ENCODE results near the gene PLA2G15.

PLA2G15 gene

DNA sequence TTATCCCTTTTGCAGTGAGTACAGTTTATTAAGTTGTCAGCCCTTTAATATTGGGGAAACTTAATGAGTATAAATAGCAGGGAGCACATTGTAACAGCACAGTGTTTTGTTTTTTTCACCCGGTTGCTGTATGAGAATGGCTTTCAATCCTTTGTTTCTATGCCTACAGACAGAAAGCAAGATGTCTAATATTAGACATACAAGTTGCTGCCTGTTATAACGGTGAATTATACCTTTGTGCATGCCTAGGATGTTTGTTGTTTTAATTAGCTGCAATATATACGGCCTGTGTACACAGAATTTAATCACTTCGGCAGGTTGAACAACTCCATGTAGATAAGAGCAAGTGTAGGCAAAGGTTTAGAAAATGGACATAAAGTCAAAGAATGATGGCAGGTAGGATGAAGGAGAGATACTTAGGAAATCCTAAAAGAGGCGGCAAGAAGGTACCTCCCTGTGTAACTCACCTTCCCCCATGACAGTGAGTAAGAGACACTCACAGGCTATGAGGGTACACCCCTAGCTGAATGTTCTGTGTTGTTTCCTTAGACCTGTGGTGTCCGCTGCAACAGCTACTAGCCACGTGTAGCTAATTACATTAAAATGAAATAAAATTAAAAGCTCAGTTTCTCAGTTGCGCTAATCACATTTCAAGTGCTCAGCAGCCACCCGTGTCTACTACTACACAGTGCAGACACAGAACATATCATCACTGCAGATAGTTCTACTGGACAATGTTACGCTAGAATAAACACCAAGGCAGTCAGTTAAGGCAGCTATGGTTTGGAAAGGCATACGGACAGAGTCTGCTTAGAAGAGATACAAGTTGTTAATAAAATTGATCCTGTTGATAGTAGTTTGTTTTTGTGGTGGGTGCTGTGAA is 54.6 kb downstream of the PLA2G15 start:
- no peak for DNase-seq

DNA sequence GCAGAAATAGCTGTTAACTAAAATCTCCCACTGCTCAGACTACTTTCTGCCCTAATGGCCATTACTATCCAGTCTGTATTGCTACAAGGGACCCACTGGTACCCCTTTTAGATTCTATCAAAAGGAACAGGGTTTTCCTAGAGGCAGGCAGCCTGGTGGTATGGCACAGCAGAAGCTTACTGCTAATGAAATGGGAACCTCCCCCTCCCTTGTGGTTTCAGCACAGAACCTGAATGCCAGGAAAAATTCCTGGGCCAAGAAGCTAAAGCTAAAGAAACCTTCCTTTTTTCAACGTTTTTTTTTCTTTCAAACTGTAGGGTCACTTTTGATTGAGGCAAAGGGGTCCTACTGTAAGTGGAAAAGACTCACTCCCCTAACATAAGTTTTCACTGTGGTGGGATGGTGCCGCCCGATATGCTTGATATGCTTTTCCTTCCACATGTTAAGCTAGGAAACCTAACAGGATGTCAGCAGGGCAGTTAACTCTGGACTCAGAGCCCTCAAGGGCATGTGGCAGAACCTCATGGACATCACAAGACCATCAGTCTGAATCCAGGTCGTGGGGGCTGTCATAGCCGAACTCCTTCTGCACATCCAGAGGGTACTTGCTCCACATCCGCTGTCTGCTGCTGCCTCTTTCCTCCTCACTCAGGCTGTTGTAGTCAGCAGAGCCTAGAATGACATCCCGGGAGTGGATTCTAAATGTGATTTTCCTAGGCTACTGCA is 55.7 kb downstream of the PLA2G15 start:
- no peak for DNase-seq

DNA sequence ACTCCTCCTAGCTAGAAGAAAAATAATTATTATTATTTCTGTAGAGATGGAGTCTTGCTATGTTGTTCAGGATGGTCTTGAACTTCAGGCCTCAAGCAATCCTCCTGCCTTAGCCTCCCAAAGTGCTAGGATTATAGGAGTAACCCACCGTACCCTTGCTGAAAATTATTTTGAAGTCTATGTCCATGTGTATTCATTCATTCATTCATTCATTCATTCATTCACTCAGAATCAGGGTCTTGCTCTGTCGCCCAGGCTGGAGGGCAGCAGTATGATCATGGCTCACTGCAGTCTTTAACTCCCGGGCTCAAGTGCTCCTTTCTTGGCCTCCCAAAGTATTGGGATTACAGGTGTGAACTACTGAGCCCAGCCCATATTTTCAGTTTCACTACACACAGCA is 61.5 kb downstream of the PLA2G15 start:
- no peak for DNase-seq

DNA sequence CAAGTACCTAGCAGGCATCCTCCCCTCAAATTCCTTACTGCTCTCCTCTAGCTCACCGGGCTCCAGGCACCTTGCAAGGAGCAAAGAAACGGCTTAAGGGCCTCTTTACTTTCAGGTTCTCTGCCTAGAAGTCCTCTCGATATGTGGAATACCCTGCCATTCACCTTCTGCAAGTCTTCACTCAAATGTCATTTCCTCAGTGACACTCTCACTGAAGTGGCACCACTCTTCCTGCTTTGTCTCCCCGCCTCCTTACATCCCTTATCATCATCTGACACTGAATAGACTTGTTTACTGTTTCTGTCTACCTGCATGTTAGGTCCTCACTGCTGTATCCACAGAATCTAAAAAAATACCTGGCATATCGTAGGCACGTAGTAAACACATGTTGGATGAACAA is 64.6 kb downstream of the PLA2G15 start:
- no peak for DNase-seq

DNA sequence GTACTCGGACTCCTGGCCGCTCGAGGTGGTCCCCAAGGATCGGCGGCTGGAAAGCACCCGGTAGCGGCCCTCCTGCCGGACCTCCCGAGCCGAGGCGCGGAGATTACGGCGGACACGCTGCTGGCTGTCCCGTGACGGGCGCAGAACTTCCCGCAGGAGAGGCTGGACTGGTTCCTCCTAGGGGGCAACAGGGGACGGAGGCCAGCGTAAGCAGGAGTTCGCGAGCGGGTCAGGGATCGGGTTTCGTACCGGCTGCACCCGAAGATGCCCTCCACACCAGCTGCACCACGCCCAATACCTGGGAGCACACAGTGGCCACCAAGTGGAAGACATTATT is 65.2 kb downstream of the PLA2G15 start:
- no peak for DNase-seq

Data from NCI-H510A (cell line).